ENCODE measurements around the gene PHEX.

PHEX gene

GRCh38 chrX:22163326-22163725, 131.2 kb downstream of the PHEX start:
- DNase-seq = no peak

- no peak for DNase-seq
Measured at GRCh38 chrX:22164770-22165388, 132.8 kb downstream of the PHEX start.

GRCh38 chrX:22165732-22166457, 133.8 kb downstream of the PHEX start:
- no peak for DNase-seq

- no peak for DNase-seq
Measured at GRCh38 chrX:22171287-22172060, 139.3 kb downstream of the PHEX start.

GRCh38 chrX:22173966-22174365, 141.8 kb downstream of the PHEX start:
- DNase-seq = no peak

- DNase-seq = no peak
Measured at GRCh38 chrX:22177950-22178515, 145.9 kb downstream of the PHEX start.

- DNase-seq = no peak
Measured at GRCh38 chrX:22184096-22184495, 152.0 kb downstream of the PHEX start.

- DNase-seq = no peak
Measured at GRCh38 chrX:22186165-22186564, 154.0 kb downstream of the PHEX start.

GRCh38 chrX:22192419-22193060, 160.4 kb downstream of the PHEX start:
- DNase-seq = peak; percentile 53

GRCh38 chrX:22193851-22194659, 161.9 kb downstream of the PHEX start:
- DNase-seq = no peak

- no peak for DNase-seq
Measured at GRCh38 chrX:22194660-22194945, 162.5 kb downstream of the PHEX start.

- no peak for DNase-seq
Measured at GRCh38 chrX:22196149-22196548, 164.0 kb downstream of the PHEX start.

- no peak for DNase-seq
Measured at GRCh38 chrX:22202251-22202650, 170.1 kb downstream of the PHEX start.

GRCh38 chrX:22203186-22203585, 171.1 kb downstream of the PHEX start:
- no peak for DNase-seq

- DNase-seq = no peak
Measured at GRCh38 chrX:22206781-22207180, 174.7 kb downstream of the PHEX start.

- DNase-seq = no peak
Measured at GRCh38 chrX:22220941-22221340, 188.8 kb downstream of the PHEX start.

- DNase-seq = no peak
Measured at GRCh38 chrX:22234380-22234779, 202.3 kb downstream of the PHEX start.

- no peak for DNase-seq
Measured at GRCh38 chrX:22237479-22237878, 205.4 kb downstream of the PHEX start.

GRCh38 chrX:22246620-22247019, 214.5 kb downstream of the PHEX start:
- no peak for DNase-seq

GRCh38 chrX:22247169-22247568, 215.0 kb downstream of the PHEX start:
- DNase-seq = no peak

- no peak for DNase-seq
Measured at GRCh38 chrX:22248401-22248800, 216.3 kb downstream of the PHEX start.

- no peak for DNase-seq
Measured at GRCh38 chrX:22249371-22249770, 217.2 kb downstream of the PHEX start.

GRCh38 chrX:22268706-22269105, 236.6 kb downstream of the PHEX start:
- no peak for DNase-seq

All from activated T-cell treated with anti-CD3 and anti-CD28 coated beads, Interleukin-2, amount 50 U/mL, for 1 hour (primary cell).